HL-60 (cell line): ENCODE data around the gene FANCC.

Source experiments
- DNase-seq, 2 experiments: peaks; one replicate each; pipeline ENCODE4 v3.0.0-alpha.2; 2010 to 2020; ENCODE audit warnings: low read depth in 1 of 2, low spot score in 1 of 2
- H3K27ac ChIP-seq: fragments of 250-450 bp; sonication (Bioruptor Pico); replicated peaks from 2 replicates; pipeline ENCODE4 v1.5.1; 2020; ENCODE audit warnings: mild to moderate bottlenecking, moderate library complexity
- H3K27me3 ChIP-seq: fragments of 250-450 bp; sonication (Bioruptor Pico); 2 replicates; pipeline ENCODE4 v1.5.1; 2021; ENCODE audit warnings: mild to moderate bottlenecking, moderate library complexity; ENCODE audit not compliant: insufficient read depth, poor library complexity, severe bottlenecking
- H3K4me3 ChIP-seq: replicated peaks from 2 replicates; pipeline ENCODE4 v1.5.1; 2011; ENCODE audit warnings: mild to moderate bottlenecking, control low read depth, low read length; ENCODE audit not compliant: insufficient read depth
- CTCF ChIP-seq: IDR thresholded peaks from one replicate; pipeline ENCODE4 v1.5.1; 2011; ENCODE audit warnings: low read length, control low read depth, inconsistent platforms; ENCODE audit not compliant: insufficient read depth
- GABPA ChIP-seq: IDR thresholded peaks from 2 replicates; pipeline ENCODE4 v1.6.1; 2012; ENCODE audit warnings: low read depth
- POLR2AphosphoS5 ChIP-seq: IDR thresholded peaks from 2 replicates; pipeline ENCODE4 v1.6.1; 2012; ENCODE audit warnings: low read depth
- SPI1 ChIP-seq: IDR thresholded peaks from 2 replicates; pipeline ENCODE4 v1.6.1; 2012; ENCODE audit warnings: low read depth, mild to moderate bottlenecking, borderline replicate concordance
- long read RNA-seq: library from polyadenylated mRNA; unstranded; transcript quantifications from one replicate; pipeline ENCODE4 v2.0.0, GENCODE V29; 2020
- TF ChIP-seq, protein P1 (sequence below): IDR thresholded peaks from 2 replicates; pipeline ENCODE4 v1.6.1; 2012; ENCODE audit warnings: low read depth; ENCODE audit not compliant: insufficient replicate concordance

The FANCC gene, protein sequence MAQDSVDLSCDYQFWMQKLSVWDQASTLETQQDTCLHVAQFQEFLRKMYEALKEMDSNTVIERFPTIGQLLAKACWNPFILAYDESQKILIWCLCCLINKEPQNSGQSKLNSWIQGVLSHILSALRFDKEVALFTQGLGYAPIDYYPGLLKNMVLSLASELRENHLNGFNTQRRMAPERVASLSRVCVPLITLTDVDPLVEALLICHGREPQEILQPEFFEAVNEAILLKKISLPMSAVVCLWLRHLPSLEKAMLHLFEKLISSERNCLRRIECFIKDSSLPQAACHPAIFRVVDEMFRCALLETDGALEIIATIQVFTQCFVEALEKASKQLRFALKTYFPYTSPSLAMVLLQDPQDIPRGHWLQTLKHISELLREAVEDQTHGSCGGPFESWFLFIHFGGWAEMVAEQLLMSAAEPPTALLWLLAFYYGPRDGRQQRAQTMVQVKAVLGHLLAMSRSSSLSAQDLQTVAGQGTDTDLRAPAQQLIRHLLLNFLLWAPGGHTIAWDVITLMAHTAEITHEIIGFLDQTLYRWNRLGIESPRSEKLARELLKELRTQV
- long read RNA-seq, full-length matches to known transcripts: 20 of 29 reads
- long read RNA-seq, partial matches to known transcripts: 4 of 29 reads
- long read RNA-seq, other reads (novel, unspliced or antisense): 5 of 29 reads

DNA sequence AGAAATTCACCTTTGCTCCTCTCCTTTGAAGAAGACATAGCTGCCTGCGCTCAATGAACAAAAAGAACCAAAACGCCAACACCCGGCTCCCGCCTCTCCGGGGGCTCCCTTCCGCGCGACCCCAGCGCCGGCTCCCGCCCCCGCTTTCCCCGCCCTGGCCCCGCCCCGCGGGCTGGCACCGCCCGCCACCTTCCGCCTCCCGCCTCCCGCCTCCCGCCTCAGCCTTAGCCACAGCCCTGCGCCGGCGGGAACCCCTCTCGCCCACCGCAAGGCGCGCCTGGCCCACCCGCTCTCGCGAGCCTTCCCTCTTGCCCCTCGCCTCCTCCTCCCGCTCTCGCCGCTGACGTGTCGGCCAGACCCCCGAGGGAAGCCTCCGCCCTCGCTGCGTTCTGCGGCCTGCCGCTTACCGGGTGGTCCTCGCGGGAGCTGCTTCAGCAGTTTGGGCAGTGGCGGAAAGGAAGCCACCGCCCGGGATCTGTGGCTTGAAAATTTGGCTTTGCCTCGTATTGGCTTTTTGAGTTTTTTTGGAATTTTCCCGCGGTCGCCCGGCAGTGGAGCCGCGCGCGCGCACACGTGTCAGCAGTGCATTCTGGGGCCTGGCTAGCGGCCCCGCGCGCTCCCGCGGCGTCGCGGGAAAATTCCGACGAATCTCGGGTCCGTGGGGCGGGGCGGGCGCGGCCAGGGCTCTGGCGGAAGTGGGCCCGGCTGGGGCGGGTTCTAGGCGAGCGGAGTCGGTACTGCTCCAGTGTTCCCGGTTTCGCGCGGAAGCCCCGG, at the start of gene FANCC:
Gene FANCC, minus strand, starts transcription at position 591 of the 774 bp plus-strand sequence. CDS start 68,418 bp downstream, outside the sequence.
- Histone ChIP-seq H3K27ac (peak within 1 kb of the TSS; percentile 98), H3K4me3 (peak within 1 kb of the TSS; percentile 94), H3K27me3 (no peaks in the 10 kb centered on the region)
- peak; percentile 66 to 80 for DNase-seq
- TF ChIP-seq GABPA (no peak), CTCF (no peak), POLR2AphosphoS5 (no peak; the same call in 1 of the 2 replicates), SPI1 (peak; percentile 4; the same call in 1 of the 2 replicates)
- TF ChIP-seq, protein P1, sequence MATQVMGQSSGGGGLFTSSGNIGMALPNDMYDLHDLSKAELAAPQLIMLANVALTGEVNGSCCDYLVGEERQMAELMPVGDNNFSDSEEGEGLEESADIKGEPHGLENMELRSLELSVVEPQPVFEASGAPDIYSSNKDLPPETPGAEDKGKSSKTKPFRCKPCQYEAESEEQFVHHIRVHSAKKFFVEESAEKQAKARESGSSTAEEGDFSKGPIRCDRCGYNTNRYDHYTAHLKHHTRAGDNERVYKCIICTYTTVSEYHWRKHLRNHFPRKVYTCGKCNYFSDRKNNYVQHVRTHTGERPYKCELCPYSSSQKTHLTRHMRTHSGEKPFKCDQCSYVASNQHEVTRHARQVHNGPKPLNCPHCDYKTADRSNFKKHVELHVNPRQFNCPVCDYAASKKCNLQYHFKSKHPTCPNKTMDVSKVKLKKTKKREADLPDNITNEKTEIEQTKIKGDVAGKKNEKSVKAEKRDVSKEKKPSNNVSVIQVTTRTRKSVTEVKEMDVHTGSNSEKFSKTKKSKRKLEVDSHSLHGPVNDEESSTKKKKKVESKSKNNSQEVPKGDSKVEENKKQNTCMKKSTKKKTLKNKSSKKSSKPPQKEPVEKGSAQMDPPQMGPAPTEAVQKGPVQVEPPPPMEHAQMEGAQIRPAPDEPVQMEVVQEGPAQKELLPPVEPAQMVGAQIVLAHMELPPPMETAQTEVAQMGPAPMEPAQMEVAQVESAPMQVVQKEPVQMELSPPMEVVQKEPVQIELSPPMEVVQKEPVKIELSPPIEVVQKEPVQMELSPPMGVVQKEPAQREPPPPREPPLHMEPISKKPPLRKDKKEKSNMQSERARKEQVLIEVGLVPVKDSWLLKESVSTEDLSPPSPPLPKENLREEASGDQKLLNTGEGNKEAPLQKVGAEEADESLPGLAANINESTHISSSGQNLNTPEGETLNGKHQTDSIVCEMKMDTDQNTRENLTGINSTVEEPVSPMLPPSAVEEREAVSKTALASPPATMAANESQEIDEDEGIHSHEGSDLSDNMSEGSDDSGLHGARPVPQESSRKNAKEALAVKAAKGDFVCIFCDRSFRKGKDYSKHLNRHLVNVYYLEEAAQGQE: peak; percentile 38

DNA sequence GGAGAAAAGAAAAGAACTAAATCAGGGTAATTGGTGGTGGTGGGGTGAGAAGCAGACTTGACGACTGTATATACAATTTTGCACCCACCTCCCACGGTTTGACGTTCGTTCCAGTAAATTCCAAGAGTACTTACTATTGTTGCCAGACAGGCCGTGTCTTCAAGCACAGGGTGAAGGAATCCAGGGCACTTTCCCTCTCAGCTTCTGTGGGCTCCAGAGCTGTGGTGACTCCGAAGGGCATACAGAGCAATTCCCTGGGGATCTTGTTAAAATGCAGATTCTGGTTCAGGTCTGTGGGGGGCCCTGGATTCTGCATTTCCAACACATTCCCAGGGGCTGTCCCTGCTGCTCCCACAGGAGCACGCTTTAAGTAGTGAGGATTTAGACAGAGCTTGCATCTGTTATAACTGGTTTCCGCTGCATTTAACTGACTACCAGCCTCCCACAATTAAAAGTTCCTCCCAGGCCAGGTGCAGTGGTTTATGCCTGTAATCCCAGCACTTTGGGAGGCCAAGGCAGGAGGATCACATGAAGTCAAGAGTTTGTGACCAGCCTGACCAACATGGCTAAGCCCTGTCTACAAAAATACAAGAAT, 49.3 kb upstream of the FANCC start:
- no peak for TF ChIP-seq SPI1
- TF ChIP-seq GABPA: no peak
- TF ChIP-seq POLR2AphosphoS5: no peak
- TF ChIP-seq, protein P1: no peak
- TF ChIP-seq CTCF: no peak
- H3K27ac ChIP-seq: no peak overlapping the region
- DNase-seq: no peak
- peaks cover 3% of the 10 kb centered on the region for H3K27me3 ChIP-seq
- H3K4me3 ChIP-seq: no peak overlapping the region

DNA sequence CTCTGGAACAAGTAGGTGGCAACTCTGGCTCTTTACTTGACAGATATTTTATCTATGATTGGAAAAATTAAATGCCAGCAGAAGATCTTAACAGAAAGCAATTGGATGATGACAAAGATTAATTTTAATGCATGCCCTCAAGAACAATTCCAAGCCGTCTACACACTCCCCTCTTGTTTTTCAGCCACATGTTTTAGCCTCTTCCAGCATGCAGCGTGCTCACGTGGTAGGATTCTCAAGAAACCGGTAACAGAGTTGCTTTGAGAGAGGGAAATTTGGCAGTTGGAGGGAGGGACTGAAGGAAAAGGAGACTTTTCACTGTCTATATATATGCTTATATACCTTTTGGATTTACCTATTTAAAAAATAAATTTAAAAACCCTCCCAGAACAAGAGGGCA, 48.3 kb upstream of the FANCC start:
- Histone ChIP-seq H3K4me3 (no peak overlapping the region), H3K27ac (no peak overlapping the region), H3K27me3 (peaks cover 6% of the 10 kb centered on the region)
- TF ChIP-seq GABPA: no peak
- TF ChIP-seq, protein P1: no peak
- TF ChIP-seq SPI1: no peak
- no peak for TF ChIP-seq CTCF
- TF ChIP-seq POLR2AphosphoS5: no peak
- no peak for DNase-seq
